ENCODE results near the gene TARM1.

Gene TARM1

DNA sequence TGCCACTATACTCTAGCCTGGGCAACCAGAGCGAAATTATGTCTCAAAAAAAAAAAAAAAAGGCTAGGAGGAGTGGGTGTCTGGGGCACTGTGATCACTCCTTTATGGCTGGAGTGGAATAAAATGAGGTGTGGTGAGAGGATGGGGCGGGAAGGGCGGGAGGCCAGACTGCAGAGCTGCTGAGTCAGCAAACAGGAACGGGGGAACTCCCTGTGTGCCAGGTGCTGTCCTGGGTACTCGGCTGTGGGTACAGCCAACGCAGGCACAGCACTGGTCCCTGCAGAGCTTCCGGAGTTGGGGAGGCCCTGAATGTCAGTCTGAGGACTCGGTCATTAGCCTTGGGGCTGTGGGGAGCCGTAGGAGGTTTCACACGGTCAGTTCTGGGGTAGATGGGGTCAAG is 40.1 kb upstream of the TARM1 start:
- H3K36me3 ChIP-seq (ENCODE audit: insufficient read depth): no peaks in the 10 kb centered on the region; the same call in 1 of the 2 replicates
- no peaks in the 10 kb centered on the region for H3K27me3 ChIP-seq (ENCODE audit: insufficient read depth, low read depth)
- H3K4me3 ChIP-seq (IDR thresholded peaks at IDR 0.05; ENCODE audit: insufficient read depth, low read depth, low read length): no peak overlapping the region
- peaks cover 16% of the 10 kb centered on the region for H3K79me2 ChIP-seq (ENCODE audit: insufficient read depth, low read depth)
- no peaks in the 10 kb centered on the region for H4K20me1 ChIP-seq (ENCODE audit: insufficient read depth)
- H2AFZ ChIP-seq (ENCODE audit: low read depth): no peak overlapping the region
- H3K4me1 ChIP-seq (ENCODE audit: low read depth, poor library complexity, severe bottlenecking): peaks cover 10% of the 10 kb centered on the region
- H3K9ac ChIP-seq: no peak overlapping the region
- no peak overlapping the region for H3K4me2 ChIP-seq
- H3K27ac ChIP-seq: no peak overlapping the region
- TF ChIP-seq CTCF (conservative IDR thresholded peaks at IDR 0.05; ENCODE audit: low read depth, low read length): no peak

GRCh38 chr19:54115109-54116063 is 34.2 kb upstream of the TARM1 start, which contains the start of the genes PRPF31 and TFPT:
PRPF31 (plus strand) TSS chr19:54115754; CDS start chr19:54118279, 2,525 bp downstream.
TFPT (minus strand) TSS chr19:54115657; CDS start chr19:54115269, 388 bp downstream.
- H3K79me2 ChIP-seq (ENCODE audit: insufficient read depth, low read depth): peaks cover 21% of the 10 kb centered on the region
- H3K36me3 ChIP-seq (ENCODE audit: insufficient read depth): no peaks in the 10 kb centered on the region
- no peak for TF ChIP-seq CTCF (conservative IDR thresholded peaks at IDR 0.05; ENCODE audit: low read depth, low read length)
- peak within 1 kb of the TSS; percentile 76; the same call in 1 of the 2 replicates for H2AFZ ChIP-seq (ENCODE audit: low read depth)
- peak within 1 kb of the TSS; percentile 70 for H3K27ac ChIP-seq
- H3K27me3 ChIP-seq (ENCODE audit: insufficient read depth, low read depth): no peaks in the 10 kb centered on the region
- no peaks in the 10 kb centered on the region for H4K20me1 ChIP-seq (ENCODE audit: insufficient read depth)
- peak within 1 kb of the TSS; percentile 74 for H3K9ac ChIP-seq
- H3K4me2 ChIP-seq: peak within 1 kb of the TSS; percentile 92
- peaks cover 10% of the 10 kb centered on the region for H3K4me1 ChIP-seq (ENCODE audit: low read depth, poor library complexity, severe bottlenecking)
- H3K4me3 ChIP-seq (IDR thresholded peaks at IDR 0.05; ENCODE audit: insufficient read depth, low read depth, low read length): peak within 1 kb of the TSS; percentile 55

DNA sequence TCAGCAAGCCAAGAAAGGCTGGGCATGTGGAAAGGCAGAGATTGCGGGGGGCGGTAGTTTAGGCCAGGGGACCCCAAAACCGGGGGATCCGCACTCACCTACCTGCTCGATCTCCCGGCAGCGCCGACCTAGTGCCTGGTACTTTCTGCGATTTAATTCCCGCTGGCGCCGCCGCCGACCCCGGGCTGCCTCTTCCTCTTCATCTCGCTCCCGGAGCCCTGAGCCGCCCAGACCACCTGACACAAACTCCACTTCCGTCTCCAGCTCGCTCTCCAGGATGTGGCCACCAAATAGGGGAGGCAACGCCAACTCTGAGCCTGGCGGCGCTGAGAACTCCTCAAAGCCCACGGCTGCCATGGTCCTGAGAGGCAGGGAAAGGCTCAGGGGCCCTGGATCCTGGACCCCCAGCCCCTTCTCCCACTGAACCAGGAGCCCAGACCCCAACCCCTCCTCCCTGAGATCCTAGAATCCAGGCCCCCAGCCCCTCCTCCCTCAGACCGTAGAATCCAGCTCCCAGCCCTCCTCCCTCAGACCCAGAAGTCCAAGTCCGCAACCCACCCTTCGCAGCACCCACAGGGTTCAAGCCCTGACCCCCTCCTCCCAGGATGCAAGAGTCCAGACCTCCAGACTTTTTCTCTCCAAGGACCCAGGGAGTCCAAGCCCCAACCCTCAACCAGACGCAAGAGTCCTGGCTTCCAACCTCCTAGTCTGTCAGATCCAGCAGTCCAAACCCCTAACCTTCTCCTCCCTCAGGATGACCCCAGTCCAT is 33.4 kb upstream of the TARM1 start:
- Histone ChIP-seq H3K4me2 (peak overlapping the region; percentile 92), H3K27me3 (ENCODE audit: insufficient read depth, low read depth) (no peaks in the 10 kb centered on the region), H3K79me2 (ENCODE audit: insufficient read depth, low read depth) (peaks cover 21% of the 10 kb centered on the region), H3K4me3 (IDR thresholded peaks at IDR 0.05; ENCODE audit: insufficient read depth, low read depth, low read length) (peak overlapping the region; percentile 55), H3K4me1 (ENCODE audit: low read depth, poor library complexity, severe bottlenecking) (peaks cover 10% of the 10 kb centered on the region), H3K9ac (peak overlapping the region; percentile 74; the same call in 1 of the 2 replicates), H3K36me3 (ENCODE audit: insufficient read depth) (no peaks in the 10 kb centered on the region), H4K20me1 (ENCODE audit: insufficient read depth) (no peaks in the 10 kb centered on the region), H3K27ac (no peak overlapping the region), H2AFZ (ENCODE audit: low read depth) (peak overlapping the region; percentile 76; the same call in 1 of the 2 replicates)
- no peak for TF ChIP-seq CTCF (conservative IDR thresholded peaks at IDR 0.05; ENCODE audit: low read depth, low read length)

GRCh38 chr19:54109651-54110050 is 28.5 kb upstream of the TARM1 start:
- Histone ChIP-seq H3K79me2 (ENCODE audit: insufficient read depth, low read depth) (peaks cover 4% of the 10 kb centered on the region; the same call in 1 of the 2 replicates), H3K4me1 (ENCODE audit: low read depth, poor library complexity, severe bottlenecking) (peaks cover 2% of the 10 kb centered on the region), H3K9ac (no peak overlapping the region), H3K27me3 (ENCODE audit: insufficient read depth, low read depth) (no peaks in the 10 kb centered on the region), H3K36me3 (ENCODE audit: insufficient read depth) (peaks cover 3% of the 10 kb centered on the region; the same call in 1 of the 2 replicates), H3K27ac (no peak overlapping the region), H3K4me2 (no peak overlapping the region), H3K4me3 (IDR thresholded peaks at IDR 0.05; ENCODE audit: insufficient read depth, low read depth, low read length) (no peak overlapping the region), H4K20me1 (ENCODE audit: insufficient read depth) (no peaks in the 10 kb centered on the region), H2AFZ (ENCODE audit: low read depth) (no peak overlapping the region)
- no peak for TF ChIP-seq CTCF (conservative IDR thresholded peaks at IDR 0.05; ENCODE audit: low read depth, low read length)

Measured in KMS-11 (cell line).